SKM-1 treated with dmso at 0.1 percent for 144 hours (cell line): ENCODE results near the gene KLRC1.
"Not testable (repeated sequence)": the region's sequence is repeated elsewhere in the genome, so short reads cannot be mapped to it uniquely, and the experiment has no call there.

Experiments used
- DNase-seq: peaks from one replicate; lab custom pipeline; 2025; ENCODE audit not compliant: unreplicated experiment; lab: John Stamatoyannopoulos, UW

The KLRC1 gene

GRCh38 chr12:10422159-10422558, 31.0 kb downstream of the KLRC1 start:
- DNase-seq, result not testable (repeated sequence)

GRCh38 chr12:10420334-10420733, 32.8 kb downstream of the KLRC1 start, which contains the start of gene KLRC3:
Gene KLRC3 (minus strand): TSS chr12:10420595. CDS start chr12:10420550, 45 bp downstream.
- DNase-seq, result not testable (repeated sequence)

GRCh38 chr12:10409392-10409791, 43.8 kb downstream of the KLRC1 start, which contains the start of gene KLRC4:
Gene KLRC4 (minus strand): TSS chr12:10409757. CDS start chr12:10409575, 182 bp downstream.
- no peak for DNase-seq

DNA sequence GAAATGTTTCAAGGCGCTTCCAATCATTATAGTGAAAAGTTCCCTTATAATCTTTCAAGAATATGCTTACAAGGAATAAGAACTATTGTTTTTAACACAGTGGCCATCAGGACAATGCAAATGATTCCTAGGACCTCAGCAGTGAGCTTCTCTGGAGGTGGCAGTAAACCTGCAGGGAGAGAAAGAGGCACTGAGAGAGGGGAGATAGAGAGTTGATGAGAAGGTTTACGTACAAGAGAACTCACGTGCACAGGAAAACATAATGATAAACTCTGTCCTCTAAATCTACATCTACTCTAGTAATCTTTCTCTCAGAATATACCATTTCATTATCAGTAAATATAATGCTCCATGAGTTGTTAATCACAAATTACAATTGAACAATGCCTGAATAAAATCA, 44.3 kb downstream of the KLRC1 start:
- DNase-seq, result no peak

- peak; percentile 52 for DNase-seq
These were observed 46.5 kb downstream of the KLRC1 start for GRCh38 chr12:10406725-10407124.

DNA sequence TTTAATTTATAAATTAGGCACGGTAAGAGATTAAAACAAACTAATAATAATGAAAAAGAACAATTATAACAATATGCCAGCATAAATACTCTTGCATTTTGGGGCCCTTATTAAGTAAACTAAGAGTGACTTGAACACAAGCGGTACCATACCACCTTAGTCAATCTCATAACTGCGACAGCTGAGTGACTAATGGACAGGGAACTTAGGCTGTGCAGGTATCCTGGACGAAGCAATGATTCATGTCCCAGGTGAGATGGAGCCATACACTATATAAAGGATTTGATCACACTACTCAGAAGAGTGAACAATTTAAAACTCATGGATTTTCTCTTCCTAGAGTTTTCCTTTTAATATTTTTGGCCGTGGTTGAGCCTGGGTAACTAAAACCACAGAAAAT, 47.9 kb downstream of the KLRC1 start:
- no peak for DNase-seq

- DNase-seq, result no peak
These were observed 48.4 kb downstream of the KLRC1 start for GRCh38 chr12:10404798-10405197.

GRCh38 chr12:10400829-10401228, 52.3 kb downstream of the KLRC1 start:
- DNase-seq, result no peak

DNA sequence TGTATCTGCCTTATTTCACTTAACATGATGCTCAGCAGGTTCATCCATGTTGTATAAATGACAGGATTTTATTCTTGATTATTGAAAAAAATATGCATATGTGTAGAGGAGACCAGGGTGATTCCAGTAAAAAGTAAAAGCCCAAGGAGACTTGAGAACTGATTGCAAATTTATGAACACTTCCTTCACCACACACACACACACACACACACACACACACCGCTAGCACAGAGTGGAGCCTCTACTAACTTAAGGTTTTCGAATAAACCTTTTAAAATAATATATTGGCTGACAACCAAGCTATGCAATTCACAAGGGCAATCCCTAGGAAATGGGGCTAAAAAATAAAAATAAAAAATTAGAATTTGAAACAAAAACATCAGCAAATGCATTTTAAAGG, 55.0 kb downstream of the KLRC1 start:
- DNase-seq, result no peak

GRCh38 chr12:10397296-10397695, 55.9 kb downstream of the KLRC1 start:
- DNase-seq, result no peak

GRCh38 chr12:10396176-10396575, 57.0 kb downstream of the KLRC1 start:
- not testable (repeated sequence) for DNase-seq
